ENCODE data around the gene REPIN1.

Gene REPIN1

DNA sequence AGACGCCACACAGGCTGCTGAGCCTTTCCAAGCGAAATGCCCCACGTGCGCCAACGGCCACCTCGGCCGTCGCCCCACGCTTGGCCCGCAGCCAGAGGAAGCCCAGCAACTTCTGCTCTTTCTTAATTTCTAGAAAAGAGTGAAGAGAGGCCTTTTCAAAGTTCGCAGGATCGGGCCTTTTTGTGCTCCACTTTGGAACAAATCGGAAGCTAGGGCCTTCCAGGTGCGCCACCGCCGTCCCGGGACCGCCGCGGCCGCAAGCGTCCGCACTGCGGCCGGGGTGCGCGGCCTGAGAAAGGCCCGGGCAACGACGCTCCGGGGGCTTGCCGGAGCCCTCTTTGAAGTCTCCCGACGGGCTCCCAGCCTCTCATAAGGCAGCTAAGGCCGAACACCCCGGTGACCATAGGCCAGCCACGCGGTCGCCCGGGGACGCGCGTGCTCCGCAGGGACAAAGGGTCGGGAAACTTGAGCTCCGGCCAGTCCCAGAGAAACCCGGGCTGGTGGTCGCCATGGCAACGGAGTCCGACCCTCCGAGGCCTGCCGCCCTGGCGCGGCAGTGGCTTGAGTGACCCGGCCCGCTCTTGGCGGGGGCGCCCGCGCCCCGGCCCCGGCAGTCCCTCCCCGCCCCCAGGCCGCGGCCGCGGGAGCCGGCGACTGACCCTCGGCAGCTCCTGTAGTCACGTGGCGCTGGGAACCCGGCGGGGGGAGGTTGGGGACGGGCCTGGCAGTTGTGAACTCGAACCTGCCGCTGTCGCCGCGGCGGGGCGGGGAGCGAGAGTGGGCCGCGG is at the start of gene REPIN1:
Gene REPIN1 (plus strand): TSS at position 727 of the 788 bp plus-strand sequence. CDS start 890 bp downstream, outside the sequence.
- DNase-seq (ENCODE audit: low read depth): no peak

DNA sequence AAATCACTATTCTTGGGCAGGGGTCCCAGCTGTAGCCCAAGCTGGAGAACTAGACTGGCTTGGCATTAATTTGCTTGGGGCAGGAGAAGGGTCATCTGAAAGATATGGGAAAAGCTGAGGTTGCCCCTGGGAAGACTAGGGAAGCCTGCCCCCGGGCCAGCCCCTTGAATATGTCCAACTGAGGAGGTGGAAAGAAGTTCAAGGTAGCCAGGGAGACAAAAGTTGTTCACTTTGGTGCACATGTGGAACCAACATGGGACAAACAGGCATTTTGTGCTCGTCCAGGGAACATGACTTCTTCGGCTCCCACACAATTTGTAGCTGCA is 46.9 kb upstream of the REPIN1 start:
- DNase-seq (ENCODE audit: low read depth): no peak

DNA sequence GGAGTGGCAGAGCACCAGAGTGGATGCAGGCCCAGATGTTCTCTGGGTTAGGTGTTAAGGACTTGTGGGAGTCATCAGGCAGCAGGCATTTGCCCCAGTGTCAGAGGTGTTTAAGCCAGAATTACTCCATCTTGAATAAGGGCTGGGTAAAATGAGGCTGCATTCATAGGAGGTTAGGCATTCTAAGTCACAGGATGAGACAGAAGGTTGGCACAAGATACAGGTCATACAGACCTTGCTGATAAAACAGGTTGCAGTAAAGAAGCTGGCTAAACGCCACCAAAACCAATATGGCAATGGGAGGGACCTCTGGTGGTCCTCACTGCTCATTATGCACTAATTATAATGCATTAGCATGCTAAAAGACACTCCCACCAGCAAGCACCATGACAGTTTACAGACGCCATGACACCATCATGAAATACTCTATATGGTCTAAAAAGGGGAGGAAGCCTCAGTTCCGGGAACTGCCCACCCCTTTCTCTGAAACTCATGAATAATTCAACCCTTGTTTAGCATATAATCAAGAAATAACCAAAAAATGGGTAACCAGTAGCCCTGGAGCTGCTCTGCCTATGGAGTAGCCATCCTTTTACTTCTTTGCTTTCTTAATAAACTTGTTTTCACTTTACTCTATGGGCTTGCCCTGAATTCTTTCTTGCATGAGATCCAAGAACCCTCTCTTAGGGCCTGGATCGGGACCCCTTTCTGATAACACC is 46.3 kb upstream of the REPIN1 start:
- DNase-seq (ENCODE audit: low read depth): no peak

DNA sequence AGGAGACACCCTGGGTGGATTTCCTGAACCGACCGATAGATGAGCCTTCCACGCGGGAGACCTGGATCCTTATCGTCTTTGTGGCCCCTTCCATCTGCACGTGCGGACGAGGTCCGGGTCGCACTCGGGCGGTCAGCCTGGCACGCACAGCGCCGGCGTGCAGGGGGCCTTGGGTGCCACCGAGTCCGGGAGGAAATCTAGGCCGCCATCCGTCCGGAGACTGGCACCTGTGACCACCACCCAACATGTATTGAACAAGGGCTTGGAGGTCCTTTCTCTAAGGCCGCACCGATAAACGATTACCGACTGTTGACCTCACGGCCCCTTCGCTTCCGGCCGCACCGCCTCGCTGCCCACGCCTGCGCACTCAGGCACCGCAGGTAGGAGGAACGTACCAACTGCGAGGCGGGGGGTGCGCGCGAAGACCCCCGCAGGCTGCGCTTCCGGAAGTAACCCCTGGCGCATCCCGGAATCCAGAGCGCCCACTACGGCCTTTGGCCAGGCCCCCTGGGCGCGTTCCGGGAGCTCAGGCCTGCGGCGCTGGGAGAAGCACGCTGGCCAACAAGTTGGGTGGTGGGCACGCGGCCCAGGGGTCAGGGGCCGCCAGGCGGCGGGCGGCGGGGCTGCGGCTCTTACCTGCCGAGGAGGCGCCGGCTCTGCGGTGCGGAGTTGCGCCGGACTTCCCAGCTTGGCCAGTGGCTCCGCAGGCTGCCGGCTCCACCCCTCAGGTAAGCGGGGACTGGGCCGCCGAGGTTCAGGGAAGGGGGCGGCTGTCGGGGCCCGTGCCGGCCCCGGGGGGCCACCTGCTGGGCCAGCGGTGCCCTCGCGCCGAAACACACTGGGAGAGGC is 45.6 kb upstream of the REPIN1 start, which contains the start of the genes ACTR3C and LRRC61:
Gene ACTR3C (minus strand): TSS at position 713 of the 849 bp plus-strand sequence. CDS start 28,249 bp downstream, outside the sequence.
Gene LRRC61 (plus strand): TSS at position 523 of the 849 bp plus-strand sequence. CDS start 13,507 bp downstream, outside the sequence.
- no peak for DNase-seq (ENCODE audit: low read depth)

DNA sequence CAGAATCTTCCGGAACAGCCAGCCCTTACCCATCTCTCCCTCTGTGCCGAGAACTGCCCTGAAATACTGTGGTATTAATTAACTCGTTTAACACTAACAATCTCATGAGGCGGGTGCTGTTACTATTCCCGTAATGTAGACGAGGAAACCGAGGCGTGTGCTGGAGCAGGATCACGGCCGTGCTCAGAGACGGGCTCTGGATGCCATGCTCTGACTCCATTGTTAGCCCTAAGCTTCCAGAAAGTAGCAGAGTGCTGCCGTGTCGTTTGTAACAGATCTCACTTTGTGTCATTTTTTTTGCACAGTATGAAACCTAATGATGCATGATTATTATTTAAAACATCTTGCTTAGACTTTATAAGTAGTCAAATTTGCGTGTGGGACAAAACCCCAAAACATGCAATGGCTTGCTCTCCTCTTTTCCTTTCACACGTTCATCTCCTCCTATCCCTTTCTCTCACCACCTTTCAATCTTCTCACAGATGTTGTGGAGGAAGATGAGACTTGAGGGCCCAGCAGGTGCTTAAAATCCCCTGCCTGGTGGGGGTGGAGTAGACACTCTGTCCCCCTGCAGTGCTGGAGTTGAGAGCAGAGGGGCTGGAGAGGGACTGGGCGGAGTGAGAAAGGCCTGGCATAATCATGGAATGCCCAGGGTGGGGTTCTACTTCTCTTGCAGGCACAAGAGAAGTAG is 44.8 kb upstream of the REPIN1 start:
- no peak for DNase-seq (ENCODE audit: low read depth)

DNA sequence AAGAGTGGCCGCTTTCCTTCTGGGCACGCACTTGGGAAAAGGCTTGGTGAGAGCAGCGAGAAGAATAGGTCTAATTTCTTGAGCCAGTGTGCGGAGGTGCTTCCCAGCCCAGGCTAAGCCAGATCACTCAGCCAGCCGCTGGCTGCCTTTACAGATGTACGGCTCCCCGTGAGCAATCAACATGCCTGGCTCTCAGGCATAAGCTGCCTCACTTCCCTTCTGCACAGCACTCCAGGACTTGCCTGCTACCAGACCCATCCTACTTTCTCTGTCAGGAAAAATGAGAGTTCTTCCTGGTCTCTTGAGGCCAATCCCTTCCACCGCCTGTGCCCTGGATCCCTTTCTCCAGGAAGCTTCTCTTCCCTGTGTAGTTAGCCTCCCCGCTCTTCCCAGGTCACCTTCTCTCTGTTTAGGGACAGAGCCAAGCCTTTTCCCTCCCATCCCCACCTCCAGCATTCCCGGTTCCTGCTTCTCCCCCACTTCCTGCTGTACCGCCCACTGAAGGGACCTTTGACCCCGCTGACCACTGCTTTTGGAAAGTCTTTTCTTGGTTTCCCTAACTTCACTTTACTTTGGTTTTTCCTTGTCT is 44.2 kb upstream of the REPIN1 start:
- DNase-seq (ENCODE audit: low read depth): no peak

DNA sequence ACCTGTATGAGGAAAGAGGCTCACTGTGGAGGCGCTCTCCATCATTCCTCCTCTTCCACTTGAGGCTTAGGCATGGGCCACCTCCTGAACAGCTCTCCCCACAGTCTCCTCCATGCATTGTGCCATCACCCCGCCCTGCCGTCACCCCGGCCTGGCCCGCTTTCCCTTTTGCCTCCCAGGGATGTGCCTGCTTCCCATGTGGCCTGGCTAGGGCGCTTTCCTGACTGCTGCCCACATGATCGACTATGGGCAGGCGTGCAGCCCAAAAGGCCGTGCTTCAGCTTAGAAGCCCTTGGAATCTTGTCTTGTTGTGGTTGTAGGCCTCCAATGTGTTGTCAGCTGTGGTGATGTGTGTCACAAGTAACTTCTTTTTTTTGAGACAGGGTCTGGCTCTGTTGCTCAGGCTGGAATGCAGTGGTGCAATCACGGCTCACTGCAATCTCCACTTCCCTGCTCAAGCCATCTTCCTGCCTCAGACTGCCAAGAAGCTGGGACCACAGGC is 43.5 kb upstream of the REPIN1 start:
- no peak for DNase-seq (ENCODE audit: low read depth)

DNA sequence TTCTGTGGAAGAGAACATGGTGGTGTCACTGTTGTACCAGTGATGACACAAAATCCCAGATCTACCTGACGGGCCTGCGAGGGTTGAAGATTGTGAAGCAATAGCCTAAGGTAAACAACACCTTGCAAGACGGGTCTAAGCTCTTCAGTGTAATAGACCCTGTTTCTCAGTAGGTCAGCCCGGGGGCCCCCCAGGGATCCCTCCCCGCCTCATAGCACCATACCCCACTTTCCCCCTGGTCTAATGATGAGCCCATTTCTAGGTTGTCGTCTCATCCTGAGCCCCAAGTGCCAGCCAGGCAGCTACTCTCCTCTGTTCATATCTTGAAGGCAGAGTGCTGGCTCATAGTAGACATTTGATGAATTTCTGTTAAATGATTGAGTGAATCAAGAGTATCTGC is 42.7 kb upstream of the REPIN1 start:
- DNase-seq (ENCODE audit: low read depth): no peak

DNA sequence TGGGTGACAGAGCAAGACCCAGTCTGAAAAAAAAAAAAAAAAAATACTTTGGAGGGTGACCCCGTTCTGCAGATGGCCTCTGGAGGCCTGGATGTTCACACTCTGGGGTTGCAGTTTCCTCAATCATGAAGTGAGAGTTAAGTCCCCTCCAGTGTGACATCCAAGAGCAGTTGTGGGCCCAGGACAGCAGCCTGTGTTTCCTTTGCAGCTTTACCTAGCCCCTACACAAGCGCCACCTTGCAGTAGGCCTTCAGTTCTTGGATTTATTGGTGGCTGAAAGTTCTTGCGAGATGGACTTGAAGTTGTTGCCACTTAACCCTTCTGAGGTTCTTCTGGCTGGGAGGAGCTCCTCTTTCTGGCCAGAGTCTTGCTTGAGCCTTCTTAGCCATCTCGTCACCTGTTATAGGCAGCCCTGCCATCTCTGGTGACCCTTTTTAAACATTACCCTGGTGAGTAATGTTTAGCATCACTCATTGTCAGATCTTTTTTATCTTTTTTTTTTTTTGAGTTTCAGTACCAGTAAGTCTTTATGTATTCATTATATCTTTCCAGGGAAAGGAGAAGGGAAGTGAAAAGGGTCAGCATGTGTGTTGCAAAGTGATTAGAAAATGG is 41.9 kb upstream of the REPIN1 start:
- DNase-seq (ENCODE audit: low read depth): no peak

DNA sequence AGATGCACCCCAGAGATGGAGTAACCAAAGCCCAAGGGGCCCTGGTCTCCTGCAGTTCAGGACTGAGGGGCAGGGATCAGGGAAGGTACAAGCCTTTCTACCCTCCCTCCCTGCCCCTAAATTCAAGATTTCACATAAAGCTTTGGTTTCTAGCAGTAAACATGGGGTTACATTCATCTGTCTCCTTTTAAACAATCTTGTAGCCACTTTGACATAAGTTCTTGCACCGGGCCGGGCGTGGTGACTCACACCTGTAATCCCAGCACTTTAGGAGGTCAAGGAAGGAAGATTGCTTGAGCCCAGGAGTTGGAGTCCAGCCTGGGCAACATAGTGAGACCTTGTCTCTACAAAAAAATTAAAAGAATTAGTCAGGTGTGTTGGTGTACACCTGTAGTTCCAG is 41.3 kb upstream of the REPIN1 start:
- DNase-seq (ENCODE audit: low read depth): no peak

DNA sequence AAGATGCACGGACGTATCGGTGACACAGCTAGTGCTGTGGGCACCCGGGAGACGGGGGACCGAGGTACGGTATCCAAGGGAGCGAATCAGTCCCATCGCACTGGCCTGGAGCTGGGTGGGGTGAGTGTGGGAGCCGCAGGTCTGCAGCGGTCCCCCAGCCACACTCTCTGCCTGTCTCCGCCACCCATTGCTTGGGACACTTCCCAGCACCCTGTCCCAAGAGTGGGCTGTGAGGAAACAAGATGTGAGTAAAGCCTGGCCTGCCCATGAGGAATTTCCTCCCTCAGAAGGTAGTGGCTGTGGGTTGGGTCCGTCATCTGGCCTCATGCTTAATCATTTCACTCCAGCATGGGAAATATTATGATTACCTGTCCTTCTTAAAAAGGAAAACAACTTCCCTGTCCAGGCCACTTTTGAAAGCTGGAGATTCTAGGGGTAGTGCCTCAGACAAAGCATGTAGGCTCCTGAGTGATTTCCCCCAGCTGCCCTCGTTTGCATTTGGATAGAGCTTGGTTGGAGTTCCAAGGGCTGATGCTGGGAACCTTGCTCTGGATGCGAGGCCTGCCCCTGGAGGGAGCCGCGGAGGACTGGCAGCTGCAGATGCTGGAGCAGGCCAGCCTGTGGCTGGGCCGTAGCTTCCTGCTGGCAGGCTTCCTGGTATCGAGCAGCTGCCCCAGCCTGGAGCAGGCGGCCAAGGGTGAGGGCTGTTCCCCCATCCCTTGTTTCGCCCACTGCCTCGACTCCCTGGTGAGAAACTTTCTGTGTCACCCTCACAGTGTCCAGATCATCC is 39.1 kb upstream of the REPIN1 start:
- DNase-seq (ENCODE audit: low read depth): no peak

DNA sequence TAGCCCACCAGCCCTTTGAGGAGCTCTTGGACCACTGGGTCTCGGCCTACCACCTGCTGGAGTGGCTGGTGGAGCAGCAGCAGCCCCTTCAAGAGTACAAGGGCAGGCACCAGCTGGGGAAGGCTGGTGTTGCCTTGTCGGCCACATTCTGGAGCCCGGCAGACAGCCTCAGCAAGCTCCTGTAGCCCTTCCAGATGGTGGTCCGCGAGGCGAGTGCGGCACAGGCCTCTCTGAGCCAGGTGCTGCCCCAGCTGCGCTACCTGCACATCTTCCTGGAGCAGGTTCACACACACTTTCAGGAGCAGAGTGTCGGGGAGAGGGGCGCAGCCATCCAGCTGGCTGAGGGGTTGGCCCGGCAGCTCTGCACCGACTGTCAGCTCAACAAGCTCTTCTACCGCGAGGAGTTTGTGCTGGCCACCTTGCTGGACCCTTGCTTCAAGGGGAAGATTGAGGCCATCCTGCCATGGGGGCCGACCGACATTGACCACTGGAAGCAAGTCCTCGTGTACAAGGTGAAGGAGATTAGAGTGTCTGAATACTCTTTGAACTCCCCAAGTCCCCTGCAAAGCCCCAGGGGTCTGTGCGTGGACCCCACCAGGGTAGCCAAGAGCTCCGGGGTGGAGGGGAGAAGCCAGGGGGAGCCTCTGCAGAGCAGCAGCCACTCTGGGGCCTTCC is 38.3 kb upstream of the REPIN1 start:
- no peak for DNase-seq (ENCODE audit: low read depth)

DNA sequence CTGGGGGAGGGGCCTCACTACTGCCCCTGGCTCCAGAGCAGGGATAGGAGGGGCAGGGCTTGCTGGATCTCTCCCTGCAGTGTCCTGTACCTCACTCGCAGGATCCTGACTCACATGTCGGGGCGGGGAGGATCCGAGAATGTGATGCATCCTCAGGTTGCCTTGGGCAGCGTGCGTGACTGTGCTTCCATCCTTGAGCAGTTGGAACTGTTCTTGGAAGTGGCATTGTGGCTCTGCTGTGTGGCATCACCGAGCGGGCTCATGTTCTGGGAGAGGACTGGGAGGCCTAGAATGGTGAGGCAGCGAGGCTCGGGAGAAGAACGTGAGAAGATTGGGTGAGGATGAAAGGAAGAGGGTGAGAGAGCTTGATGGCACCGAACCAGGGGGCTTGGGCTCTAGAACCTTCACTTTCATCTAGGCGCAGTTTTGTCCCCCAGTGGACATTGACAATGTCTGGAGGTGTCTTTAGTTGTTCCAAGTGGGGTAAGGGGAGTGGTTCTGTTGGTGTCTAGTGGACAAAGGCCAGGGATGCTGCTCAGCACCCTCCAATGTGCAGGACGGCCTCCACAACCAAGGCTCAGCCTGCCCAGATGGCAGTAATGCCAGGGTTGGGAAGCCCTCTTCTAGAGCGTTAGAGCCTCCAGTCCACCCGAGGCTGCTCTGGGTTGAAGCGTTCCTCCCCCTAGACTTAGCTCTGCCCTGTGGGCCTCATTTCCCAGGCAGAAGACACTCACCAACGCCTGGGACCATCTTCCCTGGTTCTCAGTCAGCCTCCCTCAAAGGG is 35.6 kb upstream of the REPIN1 start:
- DNase-seq (ENCODE audit: low read depth): no peak

DNA sequence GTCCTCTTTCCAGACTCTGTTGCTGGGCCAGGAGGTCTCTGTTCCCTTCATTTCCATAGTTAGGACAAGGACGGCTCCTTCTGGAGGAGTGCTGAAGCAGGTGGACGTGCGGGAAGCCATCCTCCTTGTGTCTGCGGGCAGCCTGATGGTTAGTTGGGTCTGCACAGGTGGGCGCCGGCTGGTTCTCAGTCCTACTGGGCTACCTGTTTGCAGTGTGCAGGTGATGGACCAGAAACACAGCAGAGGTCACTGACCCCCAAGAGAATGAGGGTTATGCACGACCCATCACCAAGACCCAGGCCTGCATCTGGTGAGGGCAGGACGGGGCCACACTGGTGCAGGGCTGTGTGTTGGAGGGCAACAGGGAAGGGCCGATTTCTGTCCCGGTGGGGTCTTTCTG is 35.0 kb upstream of the REPIN1 start:
- no peak for DNase-seq (ENCODE audit: low read depth)

DNA sequence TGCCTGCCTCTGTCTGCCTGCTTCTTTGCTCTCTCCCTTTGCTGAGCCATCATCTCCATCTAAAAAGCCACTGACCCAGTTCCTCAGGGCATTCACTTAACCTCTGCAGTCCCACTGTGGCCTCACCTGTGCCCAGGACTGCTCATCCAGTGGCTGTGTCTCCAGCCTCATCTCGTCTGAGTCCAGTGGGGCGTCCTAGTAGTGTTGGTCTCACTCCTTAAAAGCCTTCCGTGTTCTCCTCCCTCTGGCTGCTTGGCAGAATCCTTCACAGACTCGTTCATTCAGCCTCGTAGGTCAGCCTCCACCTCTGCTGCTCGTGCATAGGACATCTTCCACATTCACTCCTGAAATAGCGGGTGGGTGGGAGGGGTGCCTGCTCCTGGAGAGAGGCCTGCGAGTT is 34.5 kb upstream of the REPIN1 start:
- DNase-seq (ENCODE audit: low read depth): no peak

DNA sequence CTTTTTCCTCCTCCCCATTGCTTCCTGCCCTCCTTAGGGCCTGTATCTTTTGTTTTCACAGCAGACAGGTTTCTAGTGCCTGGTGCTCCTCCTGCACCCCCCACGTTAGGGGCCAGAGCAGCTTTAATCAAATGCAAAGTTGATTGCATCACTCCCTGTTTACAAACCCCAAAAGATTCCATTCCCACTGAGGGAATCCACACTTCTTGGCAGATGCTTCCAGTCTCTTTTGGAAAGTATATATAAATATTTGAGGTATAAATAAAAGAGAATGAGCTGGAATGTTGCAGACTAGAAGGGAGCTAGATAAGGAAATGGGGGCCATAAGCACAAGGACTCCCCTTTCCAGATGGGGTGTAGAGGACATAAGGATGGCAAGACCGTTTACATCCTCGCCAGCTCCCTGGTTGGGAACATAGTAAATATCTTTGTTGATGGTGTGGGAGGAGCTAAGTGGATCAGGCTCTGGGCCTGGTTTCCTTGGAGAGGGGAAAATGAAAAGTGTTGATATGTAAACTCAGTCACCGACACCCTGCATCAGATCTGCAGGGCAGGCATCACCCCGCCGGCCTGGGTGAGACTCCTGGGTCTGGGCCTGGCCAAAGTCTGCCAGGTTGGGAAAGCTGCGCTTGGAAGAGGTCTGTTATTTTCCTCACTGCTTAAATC is 33.4 kb upstream of the REPIN1 start:
- DNase-seq (ENCODE audit: low read depth): no peak

DNA sequence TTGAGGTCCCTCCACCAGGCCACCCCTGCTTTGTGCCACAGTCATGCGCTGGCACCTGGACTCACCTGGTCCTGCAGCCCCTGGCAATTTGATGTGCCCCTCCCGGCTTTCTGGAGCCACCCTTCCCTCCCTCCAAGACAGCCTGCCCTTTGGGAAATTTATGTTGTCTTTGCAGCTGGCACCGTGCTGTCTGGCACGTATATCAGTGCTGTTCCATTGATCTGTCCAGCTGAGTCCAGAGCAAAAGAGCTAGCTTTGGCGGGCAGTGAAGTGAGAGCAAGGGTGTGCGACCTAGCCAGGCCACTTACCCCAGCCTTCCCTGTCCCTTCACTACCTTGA is 32.9 kb upstream of the REPIN1 start:
- no peak for DNase-seq (ENCODE audit: low read depth)

DNA sequence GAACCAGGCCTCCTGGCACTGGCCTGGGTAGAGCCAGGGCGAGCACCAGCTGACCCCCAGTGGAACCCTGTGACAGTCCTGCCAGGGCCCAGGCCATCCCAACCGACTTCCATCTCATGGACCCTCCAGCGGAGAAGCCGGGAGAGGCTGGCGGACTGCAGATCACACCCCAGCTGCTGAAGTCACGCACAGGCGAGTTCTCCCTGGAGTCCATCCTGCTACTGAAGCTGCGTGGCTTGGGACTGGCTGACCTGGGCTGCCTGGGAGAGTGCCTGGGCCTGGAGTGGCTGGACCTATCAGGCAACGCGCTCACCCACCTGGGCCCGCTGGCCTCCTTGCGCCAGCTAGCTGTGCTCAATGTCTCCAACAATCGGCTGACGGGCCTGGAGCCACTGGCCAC is 31.9 kb upstream of the REPIN1 start:
- DNase-seq (ENCODE audit: low read depth): no peak

Measured in HS-5 (cell line).